ENCODE data around the gene USP6NL.
"Not testable (repeated sequence)": the region's sequence is repeated elsewhere in the genome, so short reads cannot be mapped to it uniquely, and the experiment has no call there.

Gene USP6NL

GRCh38 chr10:11627941-11628340, 16.5 kb upstream of the USP6NL start:
- not testable (repeated sequence) for H3K79me2 ChIP-seq (ENCODE audit: control insufficient read depth, insufficient read depth, low read length); DNase-seq; H3K9ac ChIP-seq (ENCODE audit: low read length); H2AK5ac ChIP-seq (ENCODE audit: low read length); H3K4me2 ChIP-seq (ENCODE audit: low read length); H4K8ac ChIP-seq (ENCODE audit: low read depth, low read length); H3K4ac ChIP-seq (ENCODE audit: low read depth, low read length); H2BK15ac ChIP-seq (replicated peaks; ENCODE audit: low read depth); H3K4me3 ChIP-seq (ENCODE audit: low read length); H2BK5ac ChIP-seq (ENCODE audit: low read length); H4K5ac ChIP-seq (ENCODE audit: low read length); H3K18ac ChIP-seq (ENCODE audit: low read length); H3K56ac ChIP-seq (ENCODE audit: low read length); H3K27me3 ChIP-seq (ENCODE audit: insufficient read depth, low read length, poor library complexity); H3K23ac ChIP-seq (ENCODE audit: low read length); H3K79me1 ChIP-seq (ENCODE audit: low read length); H2BK120ac ChIP-seq (ENCODE audit: low read depth, low read length); H3K36me3 ChIP-seq (ENCODE audit: control insufficient read depth, insufficient read depth, low read length); H3K27ac ChIP-seq (ENCODE audit: low read depth, low read length); H3K4me1 ChIP-seq (ENCODE audit: control insufficient read depth, low read depth, low read length)
- WGBS (ENCODE audit: extremely low coverage, insufficient coverage, low lambda C conversion rate): no CpG with 5 or more reads among the region's 8 CpGs

GRCh38 chr10:11626071-11626470, 14.6 kb upstream of the USP6NL start:
- Histone ChIP-seq H4K5ac (ENCODE audit: low read length) (no peak overlapping the region), H2BK15ac (replicated peaks; ENCODE audit: low read depth) (no peak overlapping the region), H3K4me2 (ENCODE audit: low read length) (no peak overlapping the region), H3K4me3 (ENCODE audit: low read length) (no peak overlapping the region), H3K4me1 (ENCODE audit: control insufficient read depth, low read depth, low read length) (no peaks in the 10 kb centered on the region), H3K79me2 (ENCODE audit: control insufficient read depth, insufficient read depth, low read length) (no peaks in the 10 kb centered on the region), H3K27ac (ENCODE audit: low read depth, low read length) (no peak overlapping the region), H3K4ac (ENCODE audit: low read depth, low read length) (no peak overlapping the region), H4K8ac (ENCODE audit: low read depth, low read length) (no peak overlapping the region), H2AK5ac (ENCODE audit: low read length) (no peak overlapping the region), H2BK5ac (ENCODE audit: low read length) (no peak overlapping the region), H3K56ac (ENCODE audit: low read length) (no peak overlapping the region), H3K27me3 (ENCODE audit: insufficient read depth, low read length, poor library complexity) (no peaks in the 10 kb centered on the region), H3K36me3 (ENCODE audit: control insufficient read depth, insufficient read depth, low read length) (no peaks in the 10 kb centered on the region), H3K9ac (ENCODE audit: low read length) (no peak overlapping the region), H2BK120ac (ENCODE audit: low read depth, low read length) (no peak overlapping the region), H3K79me1 (ENCODE audit: low read length) (no peaks in the 10 kb centered on the region), H3K18ac (ENCODE audit: low read length) (no peak overlapping the region), H3K23ac (ENCODE audit: low read length) (no peak overlapping the region)
- DNase-seq: no peak
- WGBS (ENCODE audit: extremely low coverage, insufficient coverage, low lambda C conversion rate): no CpG with 5 or more reads among the region's 3 CpGs

GRCh38 chr10:11625019-11625735, 13.7 kb upstream of the USP6NL start:
- H4K8ac ChIP-seq (ENCODE audit: low read depth, low read length): no peak overlapping the region
- no peak overlapping the region for H2AK5ac ChIP-seq (ENCODE audit: low read length)

GRCh38 chr10:11617233-11617632, 5.8 kb upstream of the USP6NL start:
- no peak overlapping the region for H2AK5ac ChIP-seq (ENCODE audit: low read length)
- no peak overlapping the region for H2BK15ac ChIP-seq (replicated peaks; ENCODE audit: low read depth)
- no peak overlapping the region for H3K4me2 ChIP-seq (ENCODE audit: low read length)
- H4K5ac ChIP-seq (ENCODE audit: low read length): no peak overlapping the region
- no peak overlapping the region for H2BK5ac ChIP-seq (ENCODE audit: low read length)
- H4K8ac ChIP-seq (ENCODE audit: low read depth, low read length): no peak overlapping the region
- no peak overlapping the region for H3K18ac ChIP-seq (ENCODE audit: low read length)
- no peak overlapping the region for H3K27ac ChIP-seq (ENCODE audit: low read depth, low read length)
- no peak overlapping the region for H3K23ac ChIP-seq (ENCODE audit: low read length)
- H3K4ac ChIP-seq (ENCODE audit: low read depth, low read length): no peak overlapping the region
- no peaks in the 10 kb centered on the region for H3K27me3 ChIP-seq (ENCODE audit: insufficient read depth, low read length, poor library complexity)
- no peak overlapping the region for H3K4me3 ChIP-seq (ENCODE audit: low read length)
- no peak for DNase-seq
- H3K56ac ChIP-seq (ENCODE audit: low read length): no peak overlapping the region
- no peaks in the 10 kb centered on the region for H3K4me1 ChIP-seq (ENCODE audit: control insufficient read depth, low read depth, low read length)
- H3K79me2 ChIP-seq (ENCODE audit: control insufficient read depth, insufficient read depth, low read length): no peaks in the 10 kb centered on the region
- no peak overlapping the region for H2BK120ac ChIP-seq (ENCODE audit: low read depth, low read length)
- H3K9ac ChIP-seq (ENCODE audit: low read length): no peak overlapping the region
- no peaks in the 10 kb centered on the region for H3K79me1 ChIP-seq (ENCODE audit: low read length)
- H3K36me3 ChIP-seq (ENCODE audit: control insufficient read depth, insufficient read depth, low read length): no peaks in the 10 kb centered on the region

More at GRCh38 chr10:11625019-11625735, 13.7 kb upstream of the USP6NL start:
- no peak overlapping the region for H3K27ac ChIP-seq (ENCODE audit: low read depth, low read length)
- H3K36me3 ChIP-seq (ENCODE audit: control insufficient read depth, insufficient read depth, low read length): no peaks in the 10 kb centered on the region
- H3K9ac ChIP-seq (ENCODE audit: low read length): no peak overlapping the region
- no peak overlapping the region for H3K4me3 ChIP-seq (ENCODE audit: low read length)
- H3K18ac ChIP-seq (ENCODE audit: low read length): no peak overlapping the region
- H4K5ac ChIP-seq (ENCODE audit: low read length): no peak overlapping the region
- H2BK5ac ChIP-seq (ENCODE audit: low read length): no peak overlapping the region
- no peak overlapping the region for H3K4me2 ChIP-seq (ENCODE audit: low read length)
- WGBS (ENCODE audit: extremely low coverage, insufficient coverage, low lambda C conversion rate): no CpG with 5 or more reads among the region's 9 CpGs
- H3K4me1 ChIP-seq (ENCODE audit: control insufficient read depth, low read depth, low read length): no peaks in the 10 kb centered on the region
- DNase-seq: no peak
- H3K56ac ChIP-seq (ENCODE audit: low read length): no peak overlapping the region
- H3K23ac ChIP-seq (ENCODE audit: low read length): no peak overlapping the region
- H3K79me2 ChIP-seq (ENCODE audit: control insufficient read depth, insufficient read depth, low read length): no peaks in the 10 kb centered on the region
- no peaks in the 10 kb centered on the region for H3K79me1 ChIP-seq (ENCODE audit: low read length)
- H3K4ac ChIP-seq (ENCODE audit: low read depth, low read length): no peak overlapping the region
- no peak overlapping the region for H2BK120ac ChIP-seq (ENCODE audit: low read depth, low read length)
- H2BK15ac ChIP-seq (replicated peaks; ENCODE audit: low read depth): no peak overlapping the region
- no peaks in the 10 kb centered on the region for H3K27me3 ChIP-seq (ENCODE audit: insufficient read depth, low read length, poor library complexity)

GRCh38 chr10:11616021-11616420, 4.6 kb upstream of the USP6NL start:
- no peak overlapping the region for H2BK15ac ChIP-seq (replicated peaks; ENCODE audit: low read depth)
- H3K4me1 ChIP-seq (ENCODE audit: control insufficient read depth, low read depth, low read length): no peaks in the 10 kb centered on the region
- no peak overlapping the region for H3K27ac ChIP-seq (ENCODE audit: low read depth, low read length)
- no peaks in the 10 kb centered on the region for H3K36me3 ChIP-seq (ENCODE audit: control insufficient read depth, insufficient read depth, low read length)
- no CpG with 5 or more reads among the region's 5 CpGs for WGBS (ENCODE audit: extremely low coverage, insufficient coverage, low lambda C conversion rate)
- H3K27me3 ChIP-seq (ENCODE audit: insufficient read depth, low read length, poor library complexity): no peaks in the 10 kb centered on the region
- H4K5ac ChIP-seq (ENCODE audit: low read length): no peak overlapping the region
- no peak overlapping the region for H2AK5ac ChIP-seq (ENCODE audit: low read length)
- H3K4me2 ChIP-seq (ENCODE audit: low read length): no peak overlapping the region
- no peak overlapping the region for H3K56ac ChIP-seq (ENCODE audit: low read length)
- H2BK120ac ChIP-seq (ENCODE audit: low read depth, low read length): no peak overlapping the region
- H3K79me1 ChIP-seq (ENCODE audit: low read length): no peaks in the 10 kb centered on the region
- no peak overlapping the region for H3K18ac ChIP-seq (ENCODE audit: low read length)
- no peak overlapping the region for H2BK5ac ChIP-seq (ENCODE audit: low read length)
- DNase-seq: no peak
- no peaks in the 10 kb centered on the region for H3K79me2 ChIP-seq (ENCODE audit: control insufficient read depth, insufficient read depth, low read length)
- no peak overlapping the region for H3K4me3 ChIP-seq (ENCODE audit: low read length)
- H4K8ac ChIP-seq (ENCODE audit: low read depth, low read length): no peak overlapping the region
- H3K9ac ChIP-seq (ENCODE audit: low read length): no peak overlapping the region
- H3K4ac ChIP-seq (ENCODE audit: low read depth, low read length): no peak overlapping the region
- no peak overlapping the region for H3K23ac ChIP-seq (ENCODE audit: low read length)

- no peak overlapping the region for H3K18ac ChIP-seq (ENCODE audit: low read length)
- H3K4me2 ChIP-seq (ENCODE audit: low read length): no peak overlapping the region
- H3K79me2 ChIP-seq (ENCODE audit: control insufficient read depth, insufficient read depth, low read length): peaks cover 5% of the 10 kb centered on the region
- no peaks in the 10 kb centered on the region for H3K36me3 ChIP-seq (ENCODE audit: control insufficient read depth, insufficient read depth, low read length)
- no peaks in the 10 kb centered on the region for H3K79me1 ChIP-seq (ENCODE audit: low read length)
- no peak overlapping the region for H4K8ac ChIP-seq (ENCODE audit: low read depth, low read length)
- H2BK5ac ChIP-seq (ENCODE audit: low read length): no peak overlapping the region
- no peak for DNase-seq
- no peak overlapping the region for H2BK15ac ChIP-seq (replicated peaks; ENCODE audit: low read depth)
- no peak overlapping the region for H3K27ac ChIP-seq (ENCODE audit: low read depth, low read length)
- no peak overlapping the region for H4K5ac ChIP-seq (ENCODE audit: low read length)
- no peaks in the 10 kb centered on the region for H3K4me1 ChIP-seq (ENCODE audit: control insufficient read depth, low read depth, low read length)
- H3K56ac ChIP-seq (ENCODE audit: low read length): no peak overlapping the region
- H3K9ac ChIP-seq (ENCODE audit: low read length): no peak overlapping the region
- no peak overlapping the region for H2BK120ac ChIP-seq (ENCODE audit: low read depth, low read length)
- H2AK5ac ChIP-seq (ENCODE audit: low read length): no peak overlapping the region
- no peak overlapping the region for H3K4me3 ChIP-seq (ENCODE audit: low read length)
- H3K4ac ChIP-seq (ENCODE audit: low read depth, low read length): no peak overlapping the region
- no peaks in the 10 kb centered on the region for H3K27me3 ChIP-seq (ENCODE audit: insufficient read depth, low read length, poor library complexity)
- H3K23ac ChIP-seq (ENCODE audit: low read length): no peak overlapping the region
Measured at GRCh38 chr10:11615396-11615795, 3.9 kb upstream of the USP6NL start.
